CD4-positive, alpha-beta T cell treated with Interleukin-10 for 1 hour (primary cell): ENCODE measurements around the gene XPNPEP3.
"Not testable (repeated sequence)": the region's sequence is repeated elsewhere in the genome, so short reads cannot be mapped to it uniquely, and the experiment has no call there.

Experiments used
- DNase-seq: peaks from one replicate; pipeline ENCODE4 v3.0.0-alpha.2; 2020

Gene XPNPEP3

DNA sequence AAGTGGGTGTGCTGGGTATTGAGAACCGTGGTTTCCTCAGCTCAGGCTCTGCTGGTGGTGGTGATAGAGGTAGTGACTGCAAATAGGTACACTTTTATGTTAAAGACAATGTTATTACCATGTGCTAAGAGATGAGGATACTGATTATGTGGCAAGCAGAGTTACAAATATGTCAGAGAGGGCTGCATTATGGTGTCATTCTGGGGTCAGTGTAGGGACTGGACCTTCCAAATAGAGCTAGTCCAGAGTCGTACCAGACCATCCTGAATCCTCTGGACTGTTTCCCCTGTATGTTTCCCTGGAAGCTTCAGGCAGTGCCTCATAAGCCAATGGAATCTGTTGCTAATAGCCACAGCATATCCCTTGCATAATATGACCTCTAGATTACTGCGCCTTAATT, 5.1 kb downstream of the XPNPEP3 start, which contains the start of gene DNAJB7:
Gene DNAJB7 (minus strand): TSS at position 101 of the 400 bp plus-strand sequence. CDS start 119 bp downstream, outside the sequence.
- no peak for DNase-seq

DNA sequence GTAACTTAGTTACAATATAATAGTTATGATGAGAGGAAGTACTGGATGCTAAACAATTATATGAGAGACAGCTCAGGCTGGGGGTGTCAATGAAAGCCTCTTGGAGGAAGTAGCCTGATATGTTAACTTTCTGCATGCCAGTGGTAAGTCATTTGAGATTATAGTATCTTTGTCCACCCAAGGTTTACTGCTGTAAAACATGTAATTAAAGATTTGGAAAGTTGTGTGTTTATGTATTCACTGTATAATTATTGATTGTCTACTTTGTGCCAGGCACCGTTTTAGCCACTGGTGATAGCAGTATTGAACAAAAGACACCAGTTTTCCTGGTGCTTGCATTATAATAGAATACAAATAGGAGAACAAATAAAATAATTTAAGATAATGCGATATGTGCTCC, 5.6 kb downstream of the XPNPEP3 start:
- DNase-seq: no peak

- DNase-seq: no peak
These were observed 10.2 kb downstream of the XPNPEP3 start for GRCh38 chr22:40867109-40867508.

GRCh38 chr22:40868379-40868778, 11.4 kb downstream of the XPNPEP3 start:
- DNase-seq: not testable (repeated sequence)

- DNase-seq: no peak
These were observed 17.1 kb downstream of the XPNPEP3 start for GRCh38 chr22:40874016-40874415.

DNA sequence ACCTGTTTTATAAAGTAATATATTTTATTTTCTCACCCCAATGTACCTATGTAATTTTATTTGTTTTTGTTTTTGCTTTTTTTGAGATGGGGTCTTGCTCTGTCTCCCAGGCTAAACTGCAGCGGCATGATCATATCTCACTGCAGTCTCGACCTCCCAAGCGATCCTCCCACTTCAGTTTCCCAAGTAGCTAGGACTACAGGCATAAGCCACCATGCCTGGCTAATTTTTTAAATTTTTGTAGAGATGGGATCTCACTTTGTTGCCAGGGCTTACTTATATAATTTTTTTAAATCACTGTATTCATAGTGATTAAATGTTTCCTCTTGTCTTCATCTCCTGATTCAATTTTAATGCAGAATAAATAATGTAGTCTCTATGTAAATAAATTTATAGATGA, 18.2 kb downstream of the XPNPEP3 start:
- no peak for DNase-seq

GRCh38 chr22:40876907-40877306, 20.0 kb downstream of the XPNPEP3 start:
- DNase-seq: no peak

GRCh38 chr22:40877488-40877887, 20.5 kb downstream of the XPNPEP3 start:
- no peak for DNase-seq

DNA sequence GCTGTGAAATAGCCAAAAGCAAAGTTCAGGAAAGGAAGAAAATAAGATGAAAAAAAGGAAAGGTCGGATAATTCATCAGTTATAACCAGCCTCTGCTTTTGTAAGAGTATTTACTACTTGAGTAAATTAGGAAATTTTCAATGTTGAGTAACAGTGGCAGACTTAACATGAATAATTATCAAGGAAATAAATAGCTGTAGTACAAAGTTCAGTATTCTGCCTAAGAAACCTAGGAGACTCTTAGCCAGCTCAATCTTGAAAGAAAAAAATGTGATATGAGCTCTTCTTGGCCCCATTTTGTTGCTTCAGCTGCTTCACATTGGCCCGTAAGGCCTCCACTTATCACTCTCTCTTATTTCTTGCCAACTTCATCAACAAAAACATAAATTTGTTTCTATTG, 22.0 kb downstream of the XPNPEP3 start:
- DNase-seq: no peak

DNA sequence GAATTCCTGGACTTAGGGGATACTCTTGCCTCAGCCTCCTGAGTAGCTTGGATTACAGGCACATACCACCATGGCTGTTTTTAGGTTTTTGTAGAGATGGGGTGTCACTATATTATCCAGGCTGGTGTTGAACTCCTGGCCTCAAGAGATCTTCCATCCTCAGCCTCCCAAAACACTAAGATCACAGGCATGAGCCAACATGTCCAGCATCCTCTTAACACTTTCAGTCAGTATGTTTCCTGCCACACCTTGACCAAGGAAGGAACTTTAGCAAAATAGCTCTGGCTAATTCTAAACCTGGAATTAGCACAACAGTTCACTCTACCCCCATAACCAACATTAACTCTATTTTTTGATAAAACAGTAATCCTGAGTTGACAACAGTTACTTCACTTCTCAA, 32.2 kb downstream of the XPNPEP3 start:
- no peak for DNase-seq

DNA sequence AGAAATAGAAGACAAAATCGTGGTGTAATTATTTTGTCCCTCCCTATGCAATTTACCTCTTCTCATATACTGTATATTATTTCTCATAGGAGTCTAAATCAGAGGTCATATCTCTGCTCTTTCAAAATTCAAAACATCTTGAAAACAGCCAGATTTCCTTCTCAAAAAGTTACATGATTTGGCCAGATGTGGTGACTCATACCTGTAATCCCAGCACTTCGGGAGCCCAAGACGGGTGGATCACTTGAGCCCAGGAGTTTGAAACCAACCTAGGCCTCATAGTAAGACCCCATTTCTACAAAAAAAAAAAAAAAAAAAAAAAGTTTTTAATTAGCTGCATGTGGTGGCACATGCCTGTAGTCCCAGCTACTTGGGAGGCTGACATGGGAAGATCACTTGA, 33.9 kb downstream of the XPNPEP3 start:
- DNase-seq: no peak

DNA sequence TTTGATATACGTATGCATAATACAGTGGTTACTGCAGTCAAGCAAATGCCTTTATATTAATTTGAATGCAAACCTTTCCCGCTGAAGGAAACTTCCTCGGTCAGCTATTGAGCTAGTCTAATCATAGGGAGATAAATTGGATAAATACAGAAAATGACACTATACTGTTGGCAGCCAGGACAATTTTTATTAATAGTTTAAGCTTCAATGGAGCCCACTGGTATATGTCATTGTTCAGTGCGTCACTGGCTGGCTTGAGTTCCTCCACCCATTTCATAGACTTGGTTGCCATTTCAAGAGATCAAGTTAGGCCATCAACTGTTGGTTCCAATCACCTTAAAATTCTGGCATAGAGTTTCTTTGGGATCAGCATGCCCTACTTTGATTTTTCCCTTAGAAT, 37.5 kb downstream of the XPNPEP3 start:
- DNase-seq: no peak

DNA sequence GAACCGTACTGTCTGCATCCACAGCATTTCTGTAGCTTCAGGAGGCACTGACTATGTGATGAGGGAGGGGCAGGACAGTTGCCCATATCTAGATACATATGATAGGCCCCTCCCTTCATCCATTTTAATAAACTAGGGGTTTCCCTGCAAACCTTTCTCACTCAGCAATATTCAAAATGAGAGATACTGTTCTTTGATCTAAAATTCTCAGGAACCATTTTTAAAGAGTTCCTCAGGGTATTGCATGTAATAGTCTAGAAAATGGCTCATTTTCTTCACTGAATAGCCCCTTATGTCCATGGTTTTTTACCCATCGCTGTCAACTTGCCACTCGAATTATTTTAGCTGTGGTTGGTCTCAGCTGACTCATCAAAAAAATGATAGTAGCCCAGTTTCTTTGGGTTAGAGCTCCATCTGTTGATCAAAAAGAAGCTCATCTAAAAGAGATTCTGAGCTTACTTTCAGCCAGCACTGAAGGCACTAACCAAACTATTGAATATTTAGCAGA, 42.0 kb downstream of the XPNPEP3 start:
- peak; percentile 63 for DNase-seq

DNA sequence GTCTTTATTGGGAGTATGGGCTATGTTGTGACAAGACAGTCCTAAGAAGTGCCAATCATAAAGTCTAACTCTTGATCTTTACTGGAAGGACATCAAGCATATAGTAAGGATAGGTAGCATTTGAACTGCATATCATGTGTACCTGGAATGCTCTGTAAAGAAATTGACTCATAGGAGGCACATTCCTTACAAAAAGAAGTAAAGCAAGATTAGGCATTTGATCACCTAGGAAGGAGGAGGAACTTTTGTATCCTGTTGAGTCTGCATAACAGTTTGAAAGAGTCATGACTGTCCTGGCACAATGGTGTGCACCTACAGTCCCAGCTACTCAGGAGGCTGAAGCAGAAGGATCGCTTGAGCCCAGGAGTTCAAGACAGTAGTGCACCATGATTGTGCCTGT, 47.2 kb downstream of the XPNPEP3 start:
- no peak for DNase-seq

- DNase-seq: no peak
These were observed 51.9 kb downstream of the XPNPEP3 start for GRCh38 chr22:40908895-40909294.

- no peak for DNase-seq
These were observed 54.8 kb downstream of the XPNPEP3 start for GRCh38 chr22:40911772-40912171.

DNA sequence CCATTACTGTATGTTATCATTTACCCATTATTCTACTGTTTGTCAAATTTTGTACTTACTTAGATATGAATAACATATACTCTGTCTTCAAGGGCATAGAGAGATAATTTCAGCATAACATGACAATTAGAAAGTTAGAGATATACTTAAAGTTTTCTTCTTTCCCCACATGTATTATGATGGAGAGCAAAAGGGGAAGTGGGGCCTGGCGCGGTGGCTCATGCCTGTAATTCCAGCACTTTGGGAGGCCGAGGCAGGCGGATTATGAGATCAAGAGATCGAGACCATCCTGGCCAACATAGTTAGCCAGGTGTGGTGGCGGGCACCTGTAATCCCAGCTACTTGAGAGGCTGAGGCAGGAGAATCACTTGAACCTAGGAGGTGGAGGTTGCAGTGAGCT, 56.0 kb downstream of the XPNPEP3 start:
- DNase-seq: not testable (repeated sequence)

GRCh38 chr22:40919446-40919845, 62.5 kb downstream of the XPNPEP3 start:
- no peak for DNase-seq

DNA sequence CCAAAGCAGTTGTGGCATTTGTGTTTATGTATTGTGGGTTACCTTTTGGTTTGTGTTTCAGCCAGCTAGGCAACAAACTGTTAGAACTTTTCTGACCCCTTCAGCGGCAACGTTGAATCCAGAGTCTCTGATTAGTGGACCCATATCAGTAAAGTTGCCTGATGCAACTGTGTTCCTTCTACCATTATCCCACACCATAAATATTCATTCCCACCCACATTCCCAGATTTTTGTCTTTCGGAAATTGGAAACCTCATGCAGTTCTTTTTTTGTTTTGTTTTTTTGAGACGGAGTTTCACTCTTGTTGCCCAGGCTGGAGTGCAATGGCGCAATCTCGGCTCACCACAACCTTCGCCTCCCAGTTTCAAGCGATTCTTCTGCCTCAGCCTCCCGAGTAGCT, 63.6 kb downstream of the XPNPEP3 start:
- no peak for DNase-seq

DNA sequence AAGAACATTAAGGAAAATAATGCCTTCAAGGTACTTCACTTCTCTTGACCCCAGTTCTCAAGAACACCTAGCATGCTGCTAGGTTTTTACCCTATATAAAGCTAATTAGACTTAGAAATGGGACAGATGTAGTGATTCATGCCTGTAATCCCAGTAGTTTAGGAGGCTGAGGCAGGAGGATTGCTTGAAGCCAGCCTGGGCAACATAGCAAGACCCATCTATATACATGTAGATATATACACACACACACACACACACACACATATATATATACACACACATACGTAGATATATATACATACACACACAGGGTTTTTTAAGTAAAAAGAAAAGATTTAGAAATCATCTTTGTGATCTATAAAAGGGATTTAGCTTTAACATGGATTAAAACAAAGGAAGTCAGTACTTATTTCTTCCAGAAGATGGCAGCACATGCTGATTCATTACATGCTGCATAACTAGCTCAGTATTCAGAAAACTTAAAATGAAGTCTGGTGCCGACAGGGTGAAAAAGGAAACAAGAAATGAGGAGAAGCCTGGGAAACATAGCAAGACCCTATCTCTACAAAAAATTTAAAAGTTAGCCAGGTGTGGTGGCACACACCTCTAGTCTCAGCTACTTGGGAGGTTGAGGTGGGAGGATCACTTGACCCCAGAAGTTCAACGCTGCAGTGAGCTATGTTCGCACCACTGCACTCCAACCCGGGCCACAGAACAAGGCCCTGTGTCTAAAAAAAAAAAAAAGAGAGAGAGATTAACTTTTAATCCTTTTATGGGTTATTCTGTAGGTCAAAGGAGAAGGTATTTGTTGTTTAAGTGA, 65.7 kb downstream of the XPNPEP3 start:
- peak; percentile 80 for DNase-seq

DNA sequence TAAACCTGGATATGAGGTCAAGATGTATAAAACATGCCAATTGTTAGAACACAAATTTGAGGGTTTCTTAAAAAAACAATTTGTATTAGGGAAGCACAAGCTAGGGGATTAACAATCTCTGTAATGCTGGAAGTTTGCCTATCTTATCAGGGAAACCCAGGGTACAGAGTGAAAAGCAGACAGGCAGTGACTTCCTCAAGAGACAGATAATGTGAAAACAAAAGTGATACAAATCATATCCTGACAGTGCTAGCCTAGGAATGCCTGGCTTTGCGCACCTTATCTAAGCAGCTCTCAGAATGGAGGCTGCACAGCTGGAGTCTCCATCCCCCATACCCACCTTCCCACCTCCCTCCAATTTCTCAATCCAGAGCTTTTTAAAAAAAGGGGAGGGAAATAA, 71.7 kb downstream of the XPNPEP3 start:
- no peak for DNase-seq

- no peak for DNase-seq
These were observed 75.4 kb downstream of the XPNPEP3 start for GRCh38 chr22:40932396-40932795.

GRCh38 chr22:40939202-40939601, 82.3 kb downstream of the XPNPEP3 start:
- no peak for DNase-seq

GRCh38 chr22:40950962-40951794, 94.2 kb downstream of the XPNPEP3 start, which contains the start of gene RBX1:
TSS of gene RBX1 (plus strand) at chr22:40951378. CDS start at chr22:40951399, 21 bp downstream.
- peak; percentile 99 for DNase-seq
